HG03457 (cell line): ENCODE data around the gene USP17L26.
"Not testable (repeated sequence)": the region's sequence is repeated elsewhere in the genome, so short reads cannot be mapped to it uniquely, and the experiment has no call there.

Source experiments
- ATAC-seq: cut with Tn5 transposase; IDR thresholded peaks from one replicate; pipeline ENCODE4 v1.9.1; 2021; ENCODE audit warnings: moderate number of reproducible peaks; ENCODE audit not compliant: unreplicated experiment

The USP17L26 gene, protein sequence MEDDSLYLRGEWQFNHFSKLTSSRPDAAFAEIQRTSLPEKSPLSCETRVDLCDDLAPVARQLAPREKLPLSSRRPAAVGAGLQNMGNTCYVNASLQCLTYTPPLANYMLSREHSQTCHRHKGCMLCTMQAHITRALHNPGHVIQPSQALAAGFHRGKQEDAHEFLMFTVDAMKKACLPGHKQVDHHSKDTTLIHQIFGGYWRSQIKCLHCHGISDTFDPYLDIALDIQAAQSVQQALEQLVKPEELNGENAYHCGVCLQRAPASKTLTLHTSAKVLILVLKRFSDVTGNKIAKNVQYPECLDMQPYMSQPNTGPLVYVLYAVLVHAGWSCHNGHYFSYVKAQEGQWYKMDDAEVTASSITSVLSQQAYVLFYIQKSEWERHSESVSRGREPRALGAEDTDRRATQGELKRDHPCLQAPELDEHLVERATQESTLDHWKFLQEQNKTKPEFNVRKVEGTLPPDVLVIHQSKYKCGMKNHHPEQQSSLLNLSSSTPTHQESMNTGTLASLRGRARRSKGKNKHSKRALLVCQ

DNA sequence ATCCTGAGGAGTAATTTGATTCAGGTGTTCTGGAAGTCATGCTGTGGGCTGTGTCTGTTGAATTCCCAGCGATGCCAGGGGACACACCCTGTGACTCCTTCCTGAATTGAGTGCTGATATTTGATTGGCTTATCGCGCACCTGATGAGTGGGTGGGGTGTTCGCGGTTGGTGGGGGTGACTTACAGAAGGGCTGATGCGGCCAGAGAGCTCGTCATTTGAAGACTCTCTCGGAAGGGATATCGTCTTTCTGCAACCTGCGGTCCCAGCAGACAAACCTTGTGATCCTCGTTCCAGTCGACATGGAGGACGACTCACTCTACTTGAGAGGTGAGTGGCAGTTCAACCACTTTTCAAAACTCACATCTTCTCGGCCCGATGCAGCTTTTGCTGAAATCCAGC lies at the start of gene USP17L26:
Gene USP17L26, plus strand, starts transcription at position 301 of the 400 bp plus-strand sequence. Its CDS starts 0 bp downstream, at position 301.
- not testable (repeated sequence) for ATAC-seq

DNA sequence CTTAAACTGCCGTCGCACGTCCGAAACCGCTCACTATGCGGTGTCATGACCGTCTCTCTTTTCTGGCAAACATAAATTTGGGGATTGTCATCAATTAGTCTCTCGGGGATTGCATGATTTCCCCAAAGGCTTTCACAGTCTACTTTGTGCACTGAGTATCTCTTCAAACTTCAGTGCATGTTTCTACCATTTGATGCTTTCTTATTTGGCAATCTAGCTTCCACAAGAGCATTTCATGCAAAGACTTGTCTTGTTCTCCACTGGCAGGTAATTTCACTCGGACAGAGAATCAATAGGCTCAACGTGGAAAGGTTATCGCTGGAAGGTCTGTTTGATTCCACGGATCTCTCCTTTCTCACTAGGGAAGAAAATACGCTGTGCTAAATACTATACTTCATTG lies 10.3 kb upstream of the USP17L26 start:
- ATAC-seq: not testable (repeated sequence)

DNA sequence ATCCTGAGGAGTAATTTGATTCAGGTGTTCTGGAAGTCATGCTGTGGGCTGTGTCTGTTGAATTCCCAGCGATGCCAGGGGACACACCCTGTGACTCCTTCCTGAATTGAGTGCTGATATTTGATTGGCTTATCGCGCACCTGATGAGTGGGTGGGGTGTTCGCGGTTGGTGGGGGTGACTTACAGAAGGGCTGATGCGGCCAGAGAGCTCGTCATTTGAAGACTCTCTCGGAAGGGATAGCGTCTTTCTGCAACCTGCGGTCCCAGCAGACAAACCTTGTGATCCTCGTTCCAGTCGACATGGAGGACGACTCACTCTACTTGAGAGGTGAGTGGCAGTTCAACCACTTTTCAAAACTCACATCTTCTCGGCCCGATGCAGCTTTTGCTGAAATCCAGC lies 9.6 kb upstream of the USP17L26 start, which contains the start of gene USP17L24:
Gene USP17L24, plus strand, starts transcription at position 301 of the 400 bp plus-strand sequence. Its CDS starts 0 bp downstream, at position 301.
- ATAC-seq: not testable (repeated sequence)

DNA sequence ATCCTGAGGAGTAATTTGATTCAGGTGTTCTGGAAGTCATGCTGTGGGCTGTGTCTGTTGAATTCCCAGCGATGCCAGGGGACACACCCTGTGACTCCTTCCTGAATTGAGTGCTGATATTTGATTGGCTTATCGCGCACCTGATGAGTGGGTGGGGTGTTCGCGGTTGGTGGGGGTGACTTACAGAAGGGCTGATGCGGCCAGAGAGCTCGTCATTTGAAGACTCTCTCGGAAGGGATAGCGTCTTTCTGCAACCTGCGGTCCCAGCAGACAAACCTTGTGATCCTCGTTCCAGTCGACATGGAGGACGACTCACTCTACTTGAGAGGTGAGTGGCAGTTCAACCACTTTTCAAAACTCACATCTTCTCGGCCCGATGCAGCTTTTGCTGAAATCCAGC lies 4.8 kb upstream of the USP17L26 start, which contains the start of gene USP17L25:
Gene USP17L25, plus strand, starts transcription at position 301 of the 400 bp plus-strand sequence. Its CDS starts 0 bp downstream, at position 301.
- ATAC-seq: not testable (repeated sequence)

DNA sequence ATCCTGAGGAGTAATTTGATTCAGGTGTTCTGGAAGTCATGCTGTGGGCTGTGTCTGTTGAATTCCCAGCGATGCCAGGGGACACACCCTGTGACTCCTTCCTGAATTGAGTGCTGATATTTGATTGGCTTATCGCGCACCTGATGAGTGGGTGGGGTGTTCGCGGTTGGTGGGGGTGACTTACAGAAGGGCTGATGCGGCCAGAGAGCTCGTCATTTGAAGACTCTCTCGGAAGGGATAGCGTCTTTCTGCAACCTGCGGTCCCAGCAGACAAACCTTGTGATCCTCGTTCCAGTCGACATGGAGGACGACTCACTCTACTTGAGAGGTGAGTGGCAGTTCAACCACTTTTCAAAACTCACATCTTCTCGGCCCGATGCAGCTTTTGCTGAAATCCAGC lies 4.6 kb downstream of the USP17L26 start, which contains the start of gene USP17L5:
Gene USP17L5, plus strand, starts transcription at position 301 of the 400 bp plus-strand sequence. Its CDS starts 0 bp downstream, at position 301.
- ATAC-seq: not testable (repeated sequence)

DNA sequence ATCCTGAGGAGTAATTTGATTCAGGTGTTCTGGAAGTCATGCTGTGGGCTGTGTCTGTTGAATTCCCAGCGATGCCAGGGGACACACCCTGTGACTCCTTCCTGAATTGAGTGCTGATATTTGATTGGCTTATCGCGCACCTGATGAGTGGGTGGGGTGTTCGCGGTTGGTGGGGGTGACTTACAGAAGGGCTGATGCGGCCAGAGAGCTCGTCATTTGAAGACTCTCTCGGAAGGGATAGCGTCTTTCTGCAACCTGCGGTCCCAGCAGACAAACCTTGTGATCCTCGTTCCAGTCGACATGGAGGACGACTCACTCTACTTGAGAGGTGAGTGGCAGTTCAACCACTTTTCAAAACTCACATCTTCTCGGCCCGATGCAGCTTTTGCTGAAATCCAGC lies 9.4 kb downstream of the USP17L26 start, which contains the start of gene USP17L27:
Gene USP17L27, plus strand, starts transcription at position 301 of the 400 bp plus-strand sequence. Its CDS starts 0 bp downstream, at position 301.
- ATAC-seq: not testable (repeated sequence)

DNA sequence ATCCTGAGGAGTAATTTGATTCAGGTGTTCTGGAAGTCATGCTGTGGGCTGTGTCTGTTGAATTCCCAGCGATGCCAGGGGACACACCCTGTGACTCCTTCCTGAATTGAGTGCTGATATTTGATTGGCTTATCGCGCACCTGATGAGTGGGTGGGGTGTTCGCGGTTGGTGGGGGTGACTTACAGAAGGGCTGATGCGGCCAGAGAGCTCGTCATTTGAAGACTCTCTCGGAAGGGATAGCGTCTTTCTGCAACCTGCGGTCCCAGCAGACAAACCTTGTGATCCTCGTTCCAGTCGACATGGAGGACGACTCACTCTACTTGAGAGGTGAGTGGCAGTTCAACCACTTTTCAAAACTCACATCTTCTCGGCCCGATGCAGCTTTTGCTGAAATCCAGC lies 14.1 kb downstream of the USP17L26 start, which contains the start of gene USP17L28:
Gene USP17L28, plus strand, starts transcription at position 301 of the 400 bp plus-strand sequence. Its CDS starts 0 bp downstream, at position 301.
- ATAC-seq: not testable (repeated sequence)

DNA sequence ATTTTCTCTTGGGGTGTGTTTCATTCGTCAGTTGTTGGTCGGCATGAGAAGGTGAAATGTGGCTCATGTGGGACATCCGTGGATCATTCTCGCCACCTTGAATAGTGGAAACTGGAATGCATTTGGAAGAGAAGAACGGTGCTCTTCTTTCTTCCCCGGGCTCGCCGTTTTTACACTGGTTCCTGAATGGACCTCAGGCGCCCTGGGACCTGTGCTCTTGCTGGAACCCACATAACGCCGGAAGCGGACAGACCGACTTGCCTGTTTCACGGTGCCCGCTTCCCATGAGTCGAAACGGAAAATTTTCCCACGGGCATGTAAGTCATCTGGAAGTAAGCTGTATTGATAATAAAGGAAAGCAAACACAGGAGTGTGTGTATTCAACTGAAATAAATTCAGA lies 16.4 kb downstream of the USP17L26 start:
- ATAC-seq: not testable (repeated sequence)

DNA sequence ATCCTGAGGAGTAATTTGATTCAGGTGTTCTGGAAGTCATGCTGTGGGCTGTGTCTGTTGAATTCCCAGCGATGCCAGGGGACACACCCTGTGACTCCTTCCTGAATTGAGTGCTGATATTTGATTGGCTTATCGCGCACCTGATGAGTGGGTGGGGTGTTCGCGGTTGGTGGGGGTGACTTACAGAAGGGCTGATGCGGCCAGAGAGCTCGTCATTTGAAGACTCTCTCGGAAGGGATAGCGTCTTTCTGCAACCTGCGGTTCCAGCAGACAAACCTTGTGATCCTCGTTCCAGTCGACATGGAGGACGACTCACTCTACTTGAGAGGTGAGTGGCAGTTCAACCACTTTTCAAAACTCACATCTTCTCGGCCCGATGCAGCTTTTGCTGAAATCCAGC lies 18.9 kb downstream of the USP17L26 start, which contains the start of gene USP17L29:
Gene USP17L29, plus strand, starts transcription at position 301 of the 400 bp plus-strand sequence. Its CDS starts 0 bp downstream, at position 301.
- not testable (repeated sequence) for ATAC-seq

DNA sequence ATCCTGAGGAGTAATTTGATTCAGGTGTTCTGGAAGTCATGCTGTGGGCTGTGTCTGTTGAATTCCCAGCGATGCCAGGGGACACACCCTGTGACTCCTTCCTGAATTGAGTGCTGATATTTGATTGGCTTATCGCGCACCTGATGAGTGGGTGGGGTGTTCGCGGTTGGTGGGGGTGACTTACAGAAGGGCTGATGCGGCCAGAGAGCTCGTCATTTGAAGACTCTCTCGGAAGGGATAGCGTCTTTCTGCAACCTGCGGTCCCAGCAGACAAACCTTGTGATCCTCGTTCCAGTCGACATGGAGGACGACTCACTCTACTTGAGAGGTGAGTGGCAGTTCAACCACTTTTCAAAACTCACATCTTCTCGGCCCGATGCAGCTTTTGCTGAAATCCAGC lies 28.4 kb downstream of the USP17L26 start, which contains the start of gene USP17L30:
Gene USP17L30, plus strand, starts transcription at position 301 of the 400 bp plus-strand sequence. Its CDS starts 0 bp downstream, at position 301.
- ATAC-seq: not testable (repeated sequence)

DNA sequence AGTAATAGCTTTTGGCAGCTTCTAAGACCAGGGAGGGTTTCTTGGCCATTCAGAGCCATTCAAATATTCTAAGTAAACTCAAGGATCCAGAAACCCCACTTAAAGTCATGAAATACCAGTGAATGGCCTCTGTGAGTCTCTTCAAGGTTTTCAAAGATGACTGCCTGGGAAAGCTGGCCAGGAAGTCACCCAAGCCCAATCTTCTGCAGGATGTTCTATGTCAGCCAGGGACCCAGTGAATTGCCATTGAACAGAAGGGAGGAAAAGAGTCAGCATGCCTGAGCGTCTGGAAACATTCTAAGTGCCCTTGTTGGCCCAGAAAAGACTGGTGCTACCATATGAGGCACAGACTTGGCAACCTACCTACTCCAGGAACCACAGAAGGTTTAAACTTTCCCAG lies 45.4 kb downstream of the USP17L26 start:
- not testable (repeated sequence) for ATAC-seq

DNA sequence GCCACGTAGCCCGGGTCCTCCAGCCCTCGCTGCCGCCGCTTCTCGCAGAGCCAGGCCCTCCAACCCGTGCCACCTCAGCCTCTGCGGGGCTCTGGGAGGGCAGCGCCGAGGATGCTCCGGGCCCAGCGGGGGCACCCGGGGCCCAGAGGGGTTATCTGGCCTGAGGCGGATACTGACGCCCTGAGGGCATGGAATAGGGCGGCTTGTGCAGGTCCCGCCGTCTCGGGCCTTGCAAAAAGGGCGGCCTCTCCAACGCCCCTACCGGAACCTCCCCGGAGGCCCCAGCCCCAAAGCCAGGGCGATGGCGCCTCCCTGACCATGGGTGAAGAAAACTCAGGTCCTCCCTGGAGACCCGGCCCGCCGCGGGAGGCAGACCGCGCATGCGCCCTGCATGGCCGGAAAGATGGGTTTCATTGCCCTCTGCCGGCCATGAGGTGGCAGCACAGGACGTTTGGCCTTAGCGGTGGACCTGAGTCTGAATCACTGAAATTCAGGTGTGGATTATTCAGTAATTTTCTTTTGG lies 46.6 kb downstream of the USP17L26 start:
- ATAC-seq: not testable (repeated sequence)

DNA sequence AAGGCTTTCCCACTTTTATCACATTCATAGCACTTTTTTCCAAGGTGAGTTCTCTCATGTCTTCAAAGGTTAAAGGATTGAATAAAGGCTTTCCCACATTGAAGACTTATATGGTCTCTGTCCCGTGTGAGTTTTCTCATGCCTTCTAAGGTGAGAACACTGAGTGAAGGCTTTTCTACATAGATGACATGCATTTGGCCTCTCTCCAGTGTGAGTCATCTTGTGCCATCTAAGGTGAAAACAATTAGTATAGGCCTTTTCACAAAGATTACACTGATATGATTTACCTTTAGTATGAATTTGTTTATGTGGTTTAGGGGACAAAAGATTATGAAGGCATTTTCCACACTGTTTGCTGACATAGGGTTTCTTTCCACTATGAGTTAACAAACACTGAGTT lies 49.7 kb downstream of the USP17L26 start:
- ATAC-seq: no peak
